Measurements from ENCODE around the gene BACE1-AS.

The BACE1-AS gene

GRCh38 chr11:117302228-117302627, 11.1 kb downstream of the BACE1-AS start:
- DNase-seq, result no peak
- no peaks in the 10 kb centered on the region for H3K9me3 ChIP-seq (ENCODE audit: control insufficient read depth, low read length)
- H3K4me1 ChIP-seq (ENCODE audit: control insufficient read depth, insufficient read depth, low read length, poor library complexity, severe bottlenecking), result no peaks in the 10 kb centered on the region
- no peaks in the 10 kb centered on the region for H3K36me3 ChIP-seq (ENCODE audit: control insufficient read depth, insufficient read depth, low read length)
- H3K27ac ChIP-seq (ENCODE audit: insufficient read depth, low read length, poor library complexity, severe bottlenecking), result no peak overlapping the region
- no peak overlapping the region for H3K4me3 ChIP-seq (ENCODE audit: insufficient read depth, low read depth, low read length, poor library complexity, severe bottlenecking)
- H3K27me3 ChIP-seq (replicated peaks; ENCODE audit: control insufficient read depth, insufficient read depth, low read length, poor library complexity, severe bottlenecking), result no peaks in the 10 kb centered on the region

GRCh38 chr11:117303101-117303500, 12.0 kb downstream of the BACE1-AS start:
- H3K4me1 ChIP-seq (ENCODE audit: control insufficient read depth, insufficient read depth, low read length, poor library complexity, severe bottlenecking), result no peaks in the 10 kb centered on the region
- H3K9me3 ChIP-seq (ENCODE audit: control insufficient read depth, low read length), result no peaks in the 10 kb centered on the region
- no peak overlapping the region for H3K4me3 ChIP-seq (ENCODE audit: insufficient read depth, low read depth, low read length, poor library complexity, severe bottlenecking)
- no peaks in the 10 kb centered on the region for H3K27me3 ChIP-seq (replicated peaks; ENCODE audit: control insufficient read depth, insufficient read depth, low read length, poor library complexity, severe bottlenecking)
- no peak overlapping the region for H3K27ac ChIP-seq (ENCODE audit: insufficient read depth, low read length, poor library complexity, severe bottlenecking)
- no peaks in the 10 kb centered on the region for H3K36me3 ChIP-seq (ENCODE audit: control insufficient read depth, insufficient read depth, low read length)
- no peak for DNase-seq

- H3K4me1 ChIP-seq (ENCODE audit: control insufficient read depth, insufficient read depth, low read length, poor library complexity, severe bottlenecking), result no peaks in the 10 kb centered on the region
- H3K9me3 ChIP-seq (ENCODE audit: control insufficient read depth, low read length), result no peaks in the 10 kb centered on the region
- no peak overlapping the region for H3K4me3 ChIP-seq (ENCODE audit: insufficient read depth, low read depth, low read length, poor library complexity, severe bottlenecking)
- no peak for DNase-seq
- no peaks in the 10 kb centered on the region for H3K27me3 ChIP-seq (replicated peaks; ENCODE audit: control insufficient read depth, insufficient read depth, low read length, poor library complexity, severe bottlenecking)
- no peaks in the 10 kb centered on the region for H3K36me3 ChIP-seq (ENCODE audit: control insufficient read depth, insufficient read depth, low read length)
- H3K27ac ChIP-seq (ENCODE audit: insufficient read depth, low read length, poor library complexity, severe bottlenecking), result no peak overlapping the region
Observed at GRCh38 chr11:117303646-117304315, 12.6 kb downstream of the BACE1-AS start.

- Histone ChIP-seq H3K27ac (ENCODE audit: insufficient read depth, low read length, poor library complexity, severe bottlenecking) (no peak overlapping the region), H3K4me3 (ENCODE audit: insufficient read depth, low read depth, low read length, poor library complexity, severe bottlenecking) (no peak overlapping the region), H3K36me3 (ENCODE audit: control insufficient read depth, insufficient read depth, low read length) (no peaks in the 10 kb centered on the region), H3K4me1 (ENCODE audit: control insufficient read depth, insufficient read depth, low read length, poor library complexity, severe bottlenecking) (no peaks in the 10 kb centered on the region), H3K9me3 (ENCODE audit: control insufficient read depth, low read length) (no peaks in the 10 kb centered on the region), H3K27me3 (replicated peaks; ENCODE audit: control insufficient read depth, insufficient read depth, low read length, poor library complexity, severe bottlenecking) (no peaks in the 10 kb centered on the region)
- no peak for DNase-seq
Observed at GRCh38 chr11:117305145-117305544, 14.0 kb downstream of the BACE1-AS start.

GRCh38 chr11:117309310-117309709, 18.2 kb downstream of the BACE1-AS start:
- Histone ChIP-seq H3K27ac (ENCODE audit: insufficient read depth, low read length, poor library complexity, severe bottlenecking) (no peak overlapping the region), H3K27me3 (replicated peaks; ENCODE audit: control insufficient read depth, insufficient read depth, low read length, poor library complexity, severe bottlenecking) (no peaks in the 10 kb centered on the region), H3K4me3 (ENCODE audit: insufficient read depth, low read depth, low read length, poor library complexity, severe bottlenecking) (no peak overlapping the region), H3K4me1 (ENCODE audit: control insufficient read depth, insufficient read depth, low read length, poor library complexity, severe bottlenecking) (no peaks in the 10 kb centered on the region), H3K36me3 (ENCODE audit: control insufficient read depth, insufficient read depth, low read length) (no peaks in the 10 kb centered on the region), H3K9me3 (ENCODE audit: control insufficient read depth, low read length) (no peaks in the 10 kb centered on the region)
- DNase-seq, result no peak

GRCh38 chr11:117313091-117313490, 21.9 kb downstream of the BACE1-AS start:
- Histone ChIP-seq H3K9me3 (ENCODE audit: control insufficient read depth, low read length) (no peaks in the 10 kb centered on the region), H3K4me3 (ENCODE audit: insufficient read depth, low read depth, low read length, poor library complexity, severe bottlenecking) (no peak overlapping the region), H3K27me3 (replicated peaks; ENCODE audit: control insufficient read depth, insufficient read depth, low read length, poor library complexity, severe bottlenecking) (peaks cover 9% of the 10 kb centered on the region), H3K27ac (ENCODE audit: insufficient read depth, low read length, poor library complexity, severe bottlenecking) (no peak overlapping the region), H3K36me3 (ENCODE audit: control insufficient read depth, insufficient read depth, low read length) (no peaks in the 10 kb centered on the region), H3K4me1 (ENCODE audit: control insufficient read depth, insufficient read depth, low read length, poor library complexity, severe bottlenecking) (peaks cover 9% of the 10 kb centered on the region)
- DNase-seq, result no peak

- Histone ChIP-seq H3K4me1 (ENCODE audit: control insufficient read depth, insufficient read depth, low read length, poor library complexity, severe bottlenecking) (peaks cover 9% of the 10 kb centered on the region), H3K27ac (ENCODE audit: insufficient read depth, low read length, poor library complexity, severe bottlenecking) (no peak overlapping the region), H3K4me3 (ENCODE audit: insufficient read depth, low read depth, low read length, poor library complexity, severe bottlenecking) (no peak overlapping the region), H3K36me3 (ENCODE audit: control insufficient read depth, insufficient read depth, low read length) (no peaks in the 10 kb centered on the region), H3K9me3 (ENCODE audit: control insufficient read depth, low read length) (no peaks in the 10 kb centered on the region), H3K27me3 (replicated peaks; ENCODE audit: control insufficient read depth, insufficient read depth, low read length, poor library complexity, severe bottlenecking) (peaks cover 9% of the 10 kb centered on the region)
- no peak for DNase-seq
Observed at GRCh38 chr11:117313828-117314768, 23.0 kb downstream of the BACE1-AS start.

- H3K9me3 ChIP-seq (ENCODE audit: control insufficient read depth, low read length), result no peaks in the 10 kb centered on the region
- H3K36me3 ChIP-seq (ENCODE audit: control insufficient read depth, insufficient read depth, low read length), result no peaks in the 10 kb centered on the region
- peak overlapping the region; percentile 71 for H3K4me3 ChIP-seq (ENCODE audit: insufficient read depth, low read depth, low read length, poor library complexity, severe bottlenecking)
- DNase-seq, result no peak
- peaks cover 9% of the 10 kb centered on the region for H3K27me3 ChIP-seq (replicated peaks; ENCODE audit: control insufficient read depth, insufficient read depth, low read length, poor library complexity, severe bottlenecking)
- H3K4me1 ChIP-seq (ENCODE audit: control insufficient read depth, insufficient read depth, low read length, poor library complexity, severe bottlenecking), result peaks cover 9% of the 10 kb centered on the region
- H3K27ac ChIP-seq (ENCODE audit: insufficient read depth, low read length, poor library complexity, severe bottlenecking), result no peak overlapping the region
Observed at GRCh38 chr11:117314840-117315239, 23.7 kb downstream of the BACE1-AS start.

GRCh38 chr11:117315285-117316196, 24.4 kb downstream of the BACE1-AS start:
- H3K27me3 ChIP-seq (replicated peaks; ENCODE audit: control insufficient read depth, insufficient read depth, low read length, poor library complexity, severe bottlenecking), result peaks cover 9% of the 10 kb centered on the region
- H3K27ac ChIP-seq (ENCODE audit: insufficient read depth, low read length, poor library complexity, severe bottlenecking), result no peak overlapping the region
- no peaks in the 10 kb centered on the region for H3K9me3 ChIP-seq (ENCODE audit: control insufficient read depth, low read length)
- no peaks in the 10 kb centered on the region for H3K36me3 ChIP-seq (ENCODE audit: control insufficient read depth, insufficient read depth, low read length)
- no peak for DNase-seq
- peaks cover 9% of the 10 kb centered on the region for H3K4me1 ChIP-seq (ENCODE audit: control insufficient read depth, insufficient read depth, low read length, poor library complexity, severe bottlenecking)
- H3K4me3 ChIP-seq (ENCODE audit: insufficient read depth, low read depth, low read length, poor library complexity, severe bottlenecking), result peak overlapping the region; percentile 71
